Pancreas (tissue), 10 donors: ENCODE measurements around the gene RIMOC1. TPM values are rescaled to one million over a fixed set of nuclear protein-coding genes. Genes with fewer than 3 reads are reported as not detected.
"Not testable (repeated sequence)": the region's sequence is repeated elsewhere in the genome, so short reads cannot be mapped to it uniquely, and the experiment has no call there.

Experiments
- ATAC-seq, 4 donors: fragments of 200-7000 bp; cut with Tn5 transposase; one replicate each; pipeline versions ENCODE4 v1.8.0 to v1.9.1; 2020; ENCODE audit warnings: mild to moderate bottlenecking in 4 of 4, moderate library complexity in 4 of 4
- DNase-seq, 6 donors: peaks; one replicate each; pipeline ENCODE4 v3.0.0-alpha.2; 2020
- FAIRE-seq: peaks from 2 replicates; lab custom pipeline; 2012; peaks lifted over from hg19 to GRCh38; lab: Jason Lieb, UNC
- H3K27ac ChIP-seq, 4 donors: fragments of 200-600 bp; sonication (generic); 1 replicate in 3 of 4; 2 replicates in 1 of 4; pipeline versions ENCODE4 v1.5.0 to v1.8.0; 2020
- H3K27me3 ChIP-seq, 4 donors: fragments of 200-600 bp; one replicate each; pipeline ENCODE4 v1.8.0; 2021
- H3K36me3 ChIP-seq, 3 donors: fragments of 200-600 bp; sonication (generic) in 1 of 3; one replicate each; pipeline versions ENCODE4 v1.5.0 to v1.8.0; 2020 to 2021
- H3K4me1 ChIP-seq, 3 donors: fragments of 200-600 bp; one replicate each; pipeline ENCODE4 v1.8.0; 2021
- H3K4me3 ChIP-seq, 4 donors: fragments of 200-600 bp; sonication (generic) in 2 of 4; one replicate each; pipeline versions ENCODE4 v1.5.0 to v1.8.0; 2020 to 2021
- H3K9me3 ChIP-seq, 4 donors: fragments of 200-600 bp; one replicate each; pipeline ENCODE4 v1.8.0; 2021
- WGBS, 2 donors: extraction: QIAGEN DNeasy Blood & Tissue Kit; methylation state at CpG; one replicate each; pipeline ENCODE4 v1.1.7; 2013; 5-methylcytosine and 5-hydroxymethylcytosine counted together
- intact Hi-C, 3 donors: fragments of 100-400 bp; cut with DNase I; formaldehyde crosslinking; loops; one replicate each; pipeline versions ENCODE4 v1.11.1 to v1.14.2; 2022
- polyA plus RNA-seq, 2 donors: library from polyadenylated mRNA; stranded (reverse); fragments of 200-250 nt; gene quantifications; one replicate each; pipeline ENCODE4 v1.2.3, GENCODE V29; 2013
- total RNA-seq, 6 donors: library from RNA; stranded (reverse); fragmentation: NEBNext Ultra II Directional in 4 of 6; extraction: Animal tissue kit (Norgen Biotek cat#: 25700) in 4 of 6; gene quantifications; one replicate each; pipeline versions ENCODE4 v1.2.1 to v1.2.4, GENCODE V29; 2021 to 2023
- TF ChIP-seq, protein P1 (sequence below), 4 donors: fragments of 200-600 bp; sonication (generic) in 3 of 4; IDR thresholded peaks; one replicate each; pipeline versions ENCODE4 v1.5.0 to v1.8.0; 2021; ENCODE audit warnings: antibody characterized with exemption in 4 of 4
- donor health status: healthy with polysubstance abuse.
- donor health status: DM: no; HTN: no; CAD: no; lungs with moderate emphysema.
- donor health status: DM: no; HTN: no; CAD: no.
- donor health status: control.
- donor health status: control.
- donor health status: Bipolar disorder and iron deficiency.
- donor health status: DM: yes; HTN: yes; CAD: no.
- donor health status: DM: no; HTN: no; CAD: no.
- donor health status: DM: no; HTN: no; CAD: no.
- donor health status: DM: yes; HTN: yes; CAD: no.

RIMOC1 gene
- total and polyA plus RNA-seq, 8 donors: 2.4 to 14.7 (median 10.7) TPM

DNA sequence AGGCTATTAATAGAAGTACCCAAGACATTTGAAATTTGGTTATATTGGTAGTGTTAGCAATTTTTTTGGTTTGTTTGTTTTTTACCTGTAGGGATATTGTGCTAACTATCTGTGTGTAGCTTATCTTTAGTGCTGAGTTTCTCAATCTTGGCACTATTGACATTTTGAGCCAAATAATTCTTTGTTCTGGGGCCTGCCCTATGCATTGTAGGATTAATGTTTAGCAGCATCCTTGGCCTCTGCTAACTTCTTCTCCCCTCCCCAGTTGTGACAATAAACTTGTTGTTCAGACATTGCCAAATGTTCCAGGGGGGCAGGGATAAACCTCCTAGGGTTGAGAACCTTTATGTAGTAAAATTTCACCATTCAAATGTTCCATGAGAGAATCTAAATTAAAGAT is 24.9 kb downstream of the RIMOC1 start:
- Histone ChIP-seq H3K4me1 (peaks cover 0 to 11% (median 10%) of the 10 kb centered on the region in 3 donors), H3K9me3 (no peaks in the 10 kb centered on the region), H3K4me3 (no peak overlapping the region), H3K27me3 (no peaks in the 10 kb centered on the region), H3K27ac (no peak overlapping the region), H3K36me3 (peaks cover 0 to under 1% (median under 1%) of the 10 kb centered on the region in 3 donors)
- FAIRE-seq: no peak
- TF ChIP-seq, protein P1, sequence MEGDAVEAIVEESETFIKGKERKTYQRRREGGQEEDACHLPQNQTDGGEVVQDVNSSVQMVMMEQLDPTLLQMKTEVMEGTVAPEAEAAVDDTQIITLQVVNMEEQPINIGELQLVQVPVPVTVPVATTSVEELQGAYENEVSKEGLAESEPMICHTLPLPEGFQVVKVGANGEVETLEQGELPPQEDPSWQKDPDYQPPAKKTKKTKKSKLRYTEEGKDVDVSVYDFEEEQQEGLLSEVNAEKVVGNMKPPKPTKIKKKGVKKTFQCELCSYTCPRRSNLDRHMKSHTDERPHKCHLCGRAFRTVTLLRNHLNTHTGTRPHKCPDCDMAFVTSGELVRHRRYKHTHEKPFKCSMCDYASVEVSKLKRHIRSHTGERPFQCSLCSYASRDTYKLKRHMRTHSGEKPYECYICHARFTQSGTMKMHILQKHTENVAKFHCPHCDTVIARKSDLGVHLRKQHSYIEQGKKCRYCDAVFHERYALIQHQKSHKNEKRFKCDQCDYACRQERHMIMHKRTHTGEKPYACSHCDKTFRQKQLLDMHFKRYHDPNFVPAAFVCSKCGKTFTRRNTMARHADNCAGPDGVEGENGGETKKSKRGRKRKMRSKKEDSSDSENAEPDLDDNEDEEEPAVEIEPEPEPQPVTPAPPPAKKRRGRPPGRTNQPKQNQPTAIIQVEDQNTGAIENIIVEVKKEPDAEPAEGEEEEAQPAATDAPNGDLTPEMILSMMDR (IDR thresholded peaks at IDR 0.05): no peak
- intact Hi-C loops: no loop called here
- ATAC-seq: no peak
- DNase-seq: no peak

DNA sequence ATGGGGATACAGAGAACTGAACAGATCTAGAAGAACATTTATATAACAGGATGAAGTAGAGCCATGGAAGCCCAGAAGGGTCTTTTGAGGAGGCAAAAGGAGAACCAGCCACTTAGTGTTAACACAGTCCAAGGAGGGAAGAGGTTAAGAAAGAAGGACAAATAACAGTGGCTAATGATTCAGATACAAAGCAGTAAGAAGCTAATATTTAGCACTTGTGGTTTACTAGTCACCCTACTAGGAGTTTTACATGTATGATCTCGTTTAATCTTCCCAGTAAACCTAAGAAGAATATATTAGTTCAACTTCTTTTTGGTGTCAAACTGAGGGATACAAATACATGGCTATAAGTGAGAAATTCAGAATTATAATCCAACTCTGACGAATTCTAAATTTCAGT is 28.6 kb downstream of the RIMOC1 start:
- intact Hi-C loops: no loop called here
- DNase-seq: no peak
- peaks cover 0 to 19% (median 4%) of the 10 kb centered on the region in 3 donors for H3K36me3 ChIP-seq
- no peaks in the 10 kb centered on the region for H3K4me1 ChIP-seq
- H3K9me3 ChIP-seq: no peaks in the 10 kb centered on the region
- TF ChIP-seq, protein P1 (IDR thresholded peaks at IDR 0.05): no peak
- 90 to 93% methylated on average over 2 of the region's 2 CpGs for WGBS, 2 donors
- FAIRE-seq: no peak
- ATAC-seq: no peak
- H3K4me3 ChIP-seq: no peak overlapping the region
- no peak overlapping the region for H3K27ac ChIP-seq
- no peaks in the 10 kb centered on the region for H3K27me3 ChIP-seq

DNA sequence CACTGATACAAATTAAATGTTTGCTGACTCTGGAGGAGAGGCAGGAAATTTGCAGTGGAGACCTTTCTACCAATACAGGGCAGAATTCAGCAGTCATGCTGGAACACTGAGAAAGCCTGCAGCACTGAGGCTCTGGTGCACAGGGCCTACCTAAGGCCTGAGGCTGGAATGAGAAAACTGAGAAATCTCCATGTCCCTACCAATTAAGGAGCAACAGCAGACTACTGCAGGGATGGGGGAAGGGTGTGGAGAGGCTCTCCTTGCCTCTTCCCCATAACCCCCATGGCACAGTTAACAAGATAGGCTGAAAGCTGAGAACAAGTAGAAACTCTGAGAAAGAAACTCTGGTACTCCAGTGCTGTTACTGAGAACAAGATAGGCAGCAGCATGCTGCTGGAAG is 31.4 kb downstream of the RIMOC1 start:
- no peak overlapping the region for H3K27ac ChIP-seq
- H3K4me1 ChIP-seq: no peaks in the 10 kb centered on the region
- intact Hi-C loops: no loop called here
- no peak overlapping the region for H3K4me3 ChIP-seq
- FAIRE-seq: no peak
- H3K27me3 ChIP-seq: no peaks in the 10 kb centered on the region
- H3K9me3 ChIP-seq: no peaks in the 10 kb centered on the region
- TF ChIP-seq, protein P1 (IDR thresholded peaks at IDR 0.05): no peak
- peaks cover 0 to 27% (median 4%) of the 10 kb centered on the region in 3 donors for H3K36me3 ChIP-seq
- no peak for DNase-seq
- no peak for ATAC-seq

DNA sequence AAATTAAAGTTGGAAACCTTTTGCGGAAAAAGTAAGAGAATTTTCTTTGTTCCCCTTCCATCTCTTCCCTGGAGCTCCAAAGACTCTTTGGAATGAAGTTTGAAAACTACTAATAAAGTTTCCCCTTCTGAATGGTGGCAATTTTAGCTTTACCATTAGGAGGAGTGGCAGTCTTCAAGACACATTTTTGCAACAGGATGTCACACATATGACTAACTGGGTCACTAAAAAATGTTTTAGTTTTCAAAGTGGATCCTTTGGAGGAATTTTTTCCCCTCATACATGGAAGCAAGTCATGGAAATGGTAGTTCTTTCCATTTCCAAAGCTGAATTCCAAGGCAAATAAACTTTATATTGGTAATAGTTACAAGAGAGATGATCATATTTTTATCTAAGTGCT is 36.5 kb downstream of the RIMOC1 start:
- WGBS, 2 donors: 91 to 95% methylated on average over 1 of the region's 1 CpG
- Histone ChIP-seq H3K9me3 (no peaks in the 10 kb centered on the region), H3K27me3 (no peaks in the 10 kb centered on the region), H3K4me1 (no peaks in the 10 kb centered on the region), H3K4me3 (no peak overlapping the region), H3K27ac (no peak overlapping the region), H3K36me3 (peaks cover 0 to 12% (median 0%) of the 10 kb centered on the region in 3 donors)
- no peak for DNase-seq
- no peak for ATAC-seq
- TF ChIP-seq, protein P1 (IDR thresholded peaks at IDR 0.05): no peak
- intact Hi-C loops: no loop called here
- FAIRE-seq: no peak

DNA sequence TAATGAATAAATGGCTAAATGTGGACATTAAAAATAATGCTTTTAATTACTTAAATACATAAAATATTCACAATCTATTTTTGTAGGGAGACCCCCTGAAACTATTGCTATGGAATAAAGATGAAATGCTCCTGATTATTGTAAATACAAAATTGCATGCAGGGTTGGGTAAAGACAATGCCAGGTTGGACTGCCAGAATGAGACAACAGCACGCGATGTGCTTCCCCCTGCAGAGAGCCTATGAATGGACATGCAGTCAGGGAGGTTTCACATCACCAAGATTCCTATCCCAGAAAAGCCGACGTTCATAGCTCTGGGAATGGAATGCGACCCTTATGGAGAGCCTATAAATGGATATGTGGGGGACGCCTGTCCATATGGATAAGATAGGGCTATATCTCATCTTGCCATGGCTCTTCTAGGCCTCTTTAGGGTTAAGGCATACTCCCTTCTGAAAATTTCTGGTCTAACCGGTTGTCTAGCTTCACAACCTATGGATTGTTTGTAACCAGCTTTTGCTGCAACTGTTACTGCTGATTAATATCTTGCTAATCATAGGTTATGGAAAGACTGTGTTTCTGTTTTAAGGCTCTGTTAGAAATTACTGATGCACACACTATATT is 41.3 kb downstream of the RIMOC1 start:
- H3K36me3 ChIP-seq, H3K27ac ChIP-seq, intact Hi-C loops, DNase-seq, H3K4me1 ChIP-seq, FAIRE-seq, H3K27me3 ChIP-seq, H3K4me3 ChIP-seq, H3K9me3 ChIP-seq, ATAC-seq: not testable (repeated sequence)
- 80 to 85% methylated on average over 7 of the region's 7 CpGs for WGBS, 2 donors
